ENCODE data around the gene MRPS34. TPM values are rescaled to one million over a fixed set of nuclear protein-coding genes. Genes with fewer than 3 reads are reported as not detected.

Gene MRPS34
- polyA plus RNA-seq, 2 donors = 62.4 to 115 TPM

- Histone ChIP-seq H3K9me3 (ENCODE audit: control insufficient read depth in 2 of 2, insufficient read depth in 1 of 2, low read depth in 1 of 2, low read length in 1 of 2) (no peaks in the 10 kb centered on the region), H3K4me3 (ENCODE audit: low read depth in 1 of 2, low read length in 2 of 2) (no peak overlapping the region), H3K27ac (ENCODE audit: low read depth in 2 of 2, low read length in 1 of 2) (no peak overlapping the region), H3K27me3 (ENCODE audit: control insufficient read depth in 1 of 2, insufficient read depth in 2 of 2, low read length in 2 of 2) (no peaks in the 10 kb centered on the region), H3K36me3 (ENCODE audit: control insufficient read depth in 2 of 2, insufficient read depth in 2 of 2, low read length in 1 of 2) (peaks cover 11 to 64% of the 10 kb centered on the region in 2 donors), H3K4me1 (ENCODE audit: control insufficient read depth in 2 of 2, insufficient read depth in 2 of 2, low read length in 1 of 2) (peaks cover 0 to 2% of the 10 kb centered on the region in 2 donors)
- WGBS, 2 donors = 88 to 89% methylated on average over 25 of the region's 25 CpGs
These were observed 27.6 kb downstream of the MRPS34 start for GRCh38 chr16:1745181-1745899.

GRCh38 chr16:1744338-1744840 is 28.5 kb downstream of the MRPS34 start:
- WGBS, 2 donors = 89% methylated on average over 24 of the region's 24 CpGs
- Histone ChIP-seq H3K4me1 (ENCODE audit: control insufficient read depth in 2 of 2, insufficient read depth in 2 of 2, low read length in 1 of 2) (peaks cover 0 to 5% of the 10 kb centered on the region in 2 donors), H3K27ac (ENCODE audit: low read depth in 2 of 2, low read length in 1 of 2) (no peak overlapping the region), H3K36me3 (ENCODE audit: control insufficient read depth in 2 of 2, insufficient read depth in 2 of 2, low read length in 1 of 2) (peaks cover 11 to 61% of the 10 kb centered on the region in 2 donors), H3K27me3 (ENCODE audit: control insufficient read depth in 1 of 2, insufficient read depth in 2 of 2, low read length in 2 of 2) (no peaks in the 10 kb centered on the region), H3K9me3 (ENCODE audit: control insufficient read depth in 2 of 2, insufficient read depth in 1 of 2, low read depth in 1 of 2, low read length in 1 of 2) (peaks cover 0 to 2% of the 10 kb centered on the region in 2 donors), H3K4me3 (ENCODE audit: low read depth in 1 of 2, low read length in 2 of 2) (no peak overlapping the region)

GRCh38 chr16:1743376-1744337 is 29.3 kb downstream of the MRPS34 start:
- H3K4me1 ChIP-seq (ENCODE audit: control insufficient read depth in 2 of 2, insufficient read depth in 2 of 2, low read length in 1 of 2) = peaks cover 0 to 8% of the 10 kb centered on the region in 2 donors
- H3K4me3 ChIP-seq (ENCODE audit: low read depth in 1 of 2, low read length in 2 of 2) = peak overlapping the region in 1 of 2 donors; percentile 0
- 83 to 84% methylated on average over 32 of the region's 32 CpGs for WGBS, 2 donors
- H3K27ac ChIP-seq (ENCODE audit: low read depth in 2 of 2, low read length in 1 of 2) = peak overlapping the region in 1 of 2 donors; percentile 34
- H3K9me3 ChIP-seq (ENCODE audit: control insufficient read depth in 2 of 2, insufficient read depth in 1 of 2, low read depth in 1 of 2, low read length in 1 of 2) = peaks cover 0 to 2% of the 10 kb centered on the region in 2 donors
- peaks cover 9 to 57% of the 10 kb centered on the region in 2 donors for H3K36me3 ChIP-seq (ENCODE audit: control insufficient read depth in 2 of 2, insufficient read depth in 2 of 2, low read length in 1 of 2)
- no peaks in the 10 kb centered on the region for H3K27me3 ChIP-seq (ENCODE audit: control insufficient read depth in 1 of 2, insufficient read depth in 2 of 2, low read length in 2 of 2)

GRCh38 chr16:1741553-1742165 is 31.3 kb downstream of the MRPS34 start:
- H3K9me3 ChIP-seq (ENCODE audit: control insufficient read depth in 2 of 2, insufficient read depth in 1 of 2, low read depth in 1 of 2, low read length in 1 of 2) = peaks cover 0 to 2% of the 10 kb centered on the region in 2 donors
- no peak overlapping the region for H3K4me3 ChIP-seq (ENCODE audit: low read depth in 1 of 2, low read length in 2 of 2)
- H3K36me3 ChIP-seq (ENCODE audit: control insufficient read depth in 2 of 2, insufficient read depth in 2 of 2, low read length in 1 of 2) = peaks cover 0 to 38% of the 10 kb centered on the region in 2 donors
- peaks cover 0 to 8% of the 10 kb centered on the region in 2 donors for H3K4me1 ChIP-seq (ENCODE audit: control insufficient read depth in 2 of 2, insufficient read depth in 2 of 2, low read length in 1 of 2)
- H3K27me3 ChIP-seq (ENCODE audit: control insufficient read depth in 1 of 2, insufficient read depth in 2 of 2, low read length in 2 of 2) = no peaks in the 10 kb centered on the region
- no peak overlapping the region for H3K27ac ChIP-seq (ENCODE audit: low read depth in 2 of 2, low read length in 1 of 2)
- WGBS, 2 donors = 93 to 97% methylated on average over 19 of the region's 19 CpGs

- Histone ChIP-seq H3K4me1 (ENCODE audit: control insufficient read depth in 2 of 2, insufficient read depth in 2 of 2, low read length in 1 of 2) (peaks cover 0 to 8% of the 10 kb centered on the region in 2 donors), H3K27me3 (ENCODE audit: control insufficient read depth in 1 of 2, insufficient read depth in 2 of 2, low read length in 2 of 2) (no peaks in the 10 kb centered on the region), H3K4me3 (ENCODE audit: low read depth in 1 of 2, low read length in 2 of 2) (no peak overlapping the region), H3K36me3 (ENCODE audit: control insufficient read depth in 2 of 2, insufficient read depth in 2 of 2, low read length in 1 of 2) (peaks cover 0 to 38% of the 10 kb centered on the region in 2 donors), H3K9me3 (ENCODE audit: control insufficient read depth in 2 of 2, insufficient read depth in 1 of 2, low read depth in 1 of 2, low read length in 1 of 2) (peaks cover 0 to 2% of the 10 kb centered on the region in 2 donors), H3K27ac (ENCODE audit: low read depth in 2 of 2, low read length in 1 of 2) (no peak overlapping the region)
- WGBS, 2 donors = 92 to 94% methylated on average over 30 of the region's 30 CpGs
These were observed 32.0 kb downstream of the MRPS34 start for GRCh38 chr16:1740781-1741490.

GRCh38 chr16:1740234-1740633 is 32.7 kb downstream of the MRPS34 start:
- 97 to 98% methylated on average over 33 of the region's 33 CpGs for WGBS, 2 donors
- H3K4me3 ChIP-seq (ENCODE audit: low read depth in 1 of 2, low read length in 2 of 2) = no peak overlapping the region
- H3K36me3 ChIP-seq (ENCODE audit: control insufficient read depth in 2 of 2, insufficient read depth in 2 of 2, low read length in 1 of 2) = peaks cover 0 to 36% of the 10 kb centered on the region in 2 donors
- H3K4me1 ChIP-seq (ENCODE audit: control insufficient read depth in 2 of 2, insufficient read depth in 2 of 2, low read length in 1 of 2) = peaks cover 0 to 8% of the 10 kb centered on the region in 2 donors
- no peak overlapping the region for H3K27ac ChIP-seq (ENCODE audit: low read depth in 2 of 2, low read length in 1 of 2)
- peaks cover 0 to 6% of the 10 kb centered on the region in 2 donors for H3K9me3 ChIP-seq (ENCODE audit: control insufficient read depth in 2 of 2, insufficient read depth in 1 of 2, low read depth in 1 of 2, low read length in 1 of 2)
- H3K27me3 ChIP-seq (ENCODE audit: control insufficient read depth in 1 of 2, insufficient read depth in 2 of 2, low read length in 2 of 2) = no peaks in the 10 kb centered on the region

- WGBS, 2 donors = 97 to 98% methylated on average over 22 of the region's 22 CpGs
- peaks cover 0 to 30% of the 10 kb centered on the region in 2 donors for H3K36me3 ChIP-seq (ENCODE audit: control insufficient read depth in 2 of 2, insufficient read depth in 2 of 2, low read length in 1 of 2)
- no peak overlapping the region for H3K4me3 ChIP-seq (ENCODE audit: low read depth in 1 of 2, low read length in 2 of 2)
These were observed 38.1 kb downstream of the MRPS34 start for GRCh38 chr16:1734816-1735215.

GRCh38 chr16:1734123-1734522 is 38.8 kb downstream of the MRPS34 start:
- WGBS, 2 donors = 92 to 93% methylated on average over 21 to 22 of the region's 22 CpGs
- Histone ChIP-seq H3K9me3 (ENCODE audit: control insufficient read depth in 2 of 2, insufficient read depth in 1 of 2, low read depth in 1 of 2, low read length in 1 of 2) (peaks cover 0 to 5% of the 10 kb centered on the region in 2 donors), H3K27me3 (ENCODE audit: control insufficient read depth in 1 of 2, insufficient read depth in 2 of 2, low read length in 2 of 2) (no peaks in the 10 kb centered on the region), H3K4me3 (ENCODE audit: low read depth in 1 of 2, low read length in 2 of 2) (no peak overlapping the region), H3K36me3 (ENCODE audit: control insufficient read depth in 2 of 2, insufficient read depth in 2 of 2, low read length in 1 of 2) (peaks cover 3 to 35% of the 10 kb centered on the region in 2 donors), H3K4me1 (ENCODE audit: control insufficient read depth in 2 of 2, insufficient read depth in 2 of 2, low read length in 1 of 2) (peaks cover 0 to under 1% of the 10 kb centered on the region in 2 donors), H3K27ac (ENCODE audit: low read depth in 2 of 2, low read length in 1 of 2) (no peak overlapping the region)

More at GRCh38 chr16:1734816-1735215, 38.1 kb downstream of the MRPS34 start:
- Histone ChIP-seq H3K27me3 (ENCODE audit: control insufficient read depth in 1 of 2, insufficient read depth in 2 of 2, low read length in 2 of 2) (no peaks in the 10 kb centered on the region), H3K4me1 (ENCODE audit: control insufficient read depth in 2 of 2, insufficient read depth in 2 of 2, low read length in 1 of 2) (peaks cover 0 to 4% of the 10 kb centered on the region in 2 donors), H3K27ac (ENCODE audit: low read depth in 2 of 2, low read length in 1 of 2) (no peak overlapping the region), H3K9me3 (ENCODE audit: control insufficient read depth in 2 of 2, insufficient read depth in 1 of 2, low read depth in 1 of 2, low read length in 1 of 2) (peaks cover 0 to 5% of the 10 kb centered on the region in 2 donors)
